ENCODE data around the gene COL18A1. TPM values are rescaled to one million over a fixed set of nuclear protein-coding genes. Genes with fewer than 3 reads are reported as not detected.

COL18A1 gene
- total and polyA plus RNA-seq, 2 of the 8 experiments (the other 6 are each of a cell fraction or from before 2014, with no cell fraction given) = 145 to 201 TPM

- TF ChIP-seq NRF1 (IDR thresholded peaks at IDR 0.05; ENCODE audit: low read depth, low read length) = no peak
- TF ChIP-seq BRCA1 (IDR thresholded peaks at IDR 0.05; ENCODE audit: low read depth, low read length) = no peak
- TF ChIP-seq CBX8 (IDR thresholded peaks at IDR 0.05; ENCODE audit: borderline replicate concordance, low read depth, low read length) = no peak
These were observed 135.6 kb downstream of the COL18A1 start (continued) for GRCh38 chr21:45540601-45540970.

Data from H1 (cell line).